Measurements from ENCODE around the gene EBF3.

- TF ChIP-seq CTCF (IDR thresholded peaks at IDR 0.05 in 4 of 5, conservative IDR thresholded peaks at IDR 0.05 in 1 of 5) (no peak), POLR2A (IDR thresholded peaks at IDR 0.05) (no peak)
Observed at GRCh38 chr10:129865960-129866359, 98.1 kb downstream of the EBF3 start.

All from gastrocnemius medialis (tissue), 4 donors.